Measurements from ENCODE around the gene CDH26.
A peak's percentile ranks its signal among the peaks of the same experiment; 100 is the strongest.

Gene CDH26

GRCh38 chr20:59940129-59940955 is 17.9 kb upstream of the CDH26 start, which contains the start of the genes FAM217B and PPP1R3D:
FAM217B (plus strand) TSS chr20:59940389; CDS start chr20:59943944, 3,555 bp downstream.
PPP1R3D (minus strand) TSS chr20:59940305; CDS start chr20:59939931, 374 bp downstream.
- WGBS (ENCODE audit: insufficient coverage, insufficient read length): no CpG with 5 or more reads among the region's 57 CpGs
- H3K36me3 ChIP-seq (ENCODE audit: control insufficient read depth, insufficient read depth, low read length): peaks cover 7% of the 10 kb centered on the region
- no peaks in the 10 kb centered on the region for H3K4me1 ChIP-seq (ENCODE audit: control insufficient read depth, insufficient read depth, low read length)
- H3K27me3 ChIP-seq (ENCODE audit: control insufficient read depth, insufficient read depth, low read length): peaks cover 4% of the 10 kb centered on the region; the same call in 1 of the 2 replicates
- H3K4me3 ChIP-seq (ENCODE audit: low read length): peak within 1 kb of the TSS; percentile 63
- no peak for DNase-seq (ENCODE audit: low read depth, low spot score)
- no peaks in the 10 kb centered on the region for H3K9me3 ChIP-seq (ENCODE audit: control insufficient read depth, insufficient read depth, low read length)
- H3K27ac ChIP-seq (ENCODE audit: low read length): no peak within 1 kb of the TSS

GRCh38 chr20:59940956-59941294 is 17.3 kb upstream of the CDH26 start:
- Histone ChIP-seq H3K27me3 (ENCODE audit: control insufficient read depth, insufficient read depth, low read length) (peaks cover 4% of the 10 kb centered on the region; the same call in 1 of the 2 replicates), H3K27ac (ENCODE audit: low read length) (no peak overlapping the region), H3K36me3 (ENCODE audit: control insufficient read depth, insufficient read depth, low read length) (peaks cover 7% of the 10 kb centered on the region), H3K9me3 (ENCODE audit: control insufficient read depth, insufficient read depth, low read length) (no peaks in the 10 kb centered on the region), H3K4me3 (ENCODE audit: low read length) (peak overlapping the region; percentile 63; the same call in 1 of the 2 replicates), H3K4me1 (ENCODE audit: control insufficient read depth, insufficient read depth, low read length) (no peaks in the 10 kb centered on the region)
- no peak for DNase-seq (ENCODE audit: low read depth, low spot score)
- no CpG with 5 or more reads among the region's 4 CpGs for WGBS (ENCODE audit: insufficient coverage, insufficient read length)

- no CpG with 5 or more reads among the region's 2 CpGs for WGBS (ENCODE audit: insufficient coverage, insufficient read length)
- Histone ChIP-seq H3K4me1 (ENCODE audit: control insufficient read depth, insufficient read depth, low read length) (no peaks in the 10 kb centered on the region), H3K36me3 (ENCODE audit: control insufficient read depth, insufficient read depth, low read length) (peaks cover 7% of the 10 kb centered on the region), H3K27ac (ENCODE audit: low read length) (no peak overlapping the region), H3K4me3 (ENCODE audit: low read length) (no peak overlapping the region), H3K9me3 (ENCODE audit: control insufficient read depth, insufficient read depth, low read length) (no peaks in the 10 kb centered on the region), H3K27me3 (ENCODE audit: control insufficient read depth, insufficient read depth, low read length) (peaks cover 4% of the 10 kb centered on the region; the same call in 1 of the 2 replicates)
- DNase-seq (ENCODE audit: low read depth, low spot score): no peak
Observed at GRCh38 chr20:59942245-59942644, 16.0 kb upstream of the CDH26 start.

GRCh38 chr20:59944726-59945125 is 13.5 kb upstream of the CDH26 start:
- no CpG with 5 or more reads among the region's 7 CpGs for WGBS (ENCODE audit: insufficient coverage, insufficient read length)
- no peak for DNase-seq (ENCODE audit: low read depth, low spot score)
- no peak overlapping the region for H3K4me3 ChIP-seq (ENCODE audit: low read length)

GRCh38 chr20:59945175-59945574 is 13.0 kb upstream of the CDH26 start:
- WGBS (ENCODE audit: insufficient coverage, insufficient read length): no CpG with 5 or more reads among the region's 3 CpGs
- H3K4me3 ChIP-seq (ENCODE audit: low read length): no peak overlapping the region
- no peak for DNase-seq (ENCODE audit: low read depth, low spot score)
- H3K27me3 ChIP-seq (ENCODE audit: control insufficient read depth, insufficient read depth, low read length): no peaks in the 10 kb centered on the region
- H3K36me3 ChIP-seq (ENCODE audit: control insufficient read depth, insufficient read depth, low read length): peaks cover 7% of the 10 kb centered on the region
- no peak overlapping the region for H3K27ac ChIP-seq (ENCODE audit: low read length)
- no peaks in the 10 kb centered on the region for H3K4me1 ChIP-seq (ENCODE audit: control insufficient read depth, insufficient read depth, low read length)
- no peaks in the 10 kb centered on the region for H3K9me3 ChIP-seq (ENCODE audit: control insufficient read depth, insufficient read depth, low read length)

More at GRCh38 chr20:59944726-59945125, 13.5 kb upstream of the CDH26 start:
- no peaks in the 10 kb centered on the region for H3K4me1 ChIP-seq (ENCODE audit: control insufficient read depth, insufficient read depth, low read length)
- H3K27ac ChIP-seq (ENCODE audit: low read length): no peak overlapping the region
- H3K9me3 ChIP-seq (ENCODE audit: control insufficient read depth, insufficient read depth, low read length): no peaks in the 10 kb centered on the region
- H3K36me3 ChIP-seq (ENCODE audit: control insufficient read depth, insufficient read depth, low read length): peaks cover 7% of the 10 kb centered on the region
- no peaks in the 10 kb centered on the region for H3K27me3 ChIP-seq (ENCODE audit: control insufficient read depth, insufficient read depth, low read length)

GRCh38 chr20:59945731-59946130 is 12.5 kb upstream of the CDH26 start:
- Histone ChIP-seq H3K27ac (ENCODE audit: low read length) (no peak overlapping the region), H3K4me1 (ENCODE audit: control insufficient read depth, insufficient read depth, low read length) (no peaks in the 10 kb centered on the region), H3K36me3 (ENCODE audit: control insufficient read depth, insufficient read depth, low read length) (peaks cover 7% of the 10 kb centered on the region), H3K9me3 (ENCODE audit: control insufficient read depth, insufficient read depth, low read length) (no peaks in the 10 kb centered on the region), H3K27me3 (ENCODE audit: control insufficient read depth, insufficient read depth, low read length) (no peaks in the 10 kb centered on the region), H3K4me3 (ENCODE audit: low read length) (no peak overlapping the region)
- no CpG with 5 or more reads among the region's 2 CpGs for WGBS (ENCODE audit: insufficient coverage, insufficient read length)
- no peak for DNase-seq (ENCODE audit: low read depth, low spot score)

GRCh38 chr20:59947376-59947775 is 10.8 kb upstream of the CDH26 start:
- no CpG with 5 or more reads among the region's 8 CpGs for WGBS (ENCODE audit: insufficient coverage, insufficient read length)
- Histone ChIP-seq H3K36me3 (ENCODE audit: control insufficient read depth, insufficient read depth, low read length) (peaks cover 7% of the 10 kb centered on the region), H3K27me3 (ENCODE audit: control insufficient read depth, insufficient read depth, low read length) (no peaks in the 10 kb centered on the region), H3K4me3 (ENCODE audit: low read length) (no peak overlapping the region), H3K9me3 (ENCODE audit: control insufficient read depth, insufficient read depth, low read length) (no peaks in the 10 kb centered on the region), H3K4me1 (ENCODE audit: control insufficient read depth, insufficient read depth, low read length) (no peaks in the 10 kb centered on the region), H3K27ac (ENCODE audit: low read length) (no peak overlapping the region)
- no peak for DNase-seq (ENCODE audit: low read depth, low spot score)

- WGBS (ENCODE audit: insufficient coverage, insufficient read length): no CpG with 5 or more reads among the region's 1 CpG
- no peaks in the 10 kb centered on the region for H3K4me1 ChIP-seq (ENCODE audit: control insufficient read depth, insufficient read depth, low read length)
- H3K9me3 ChIP-seq (ENCODE audit: control insufficient read depth, insufficient read depth, low read length): no peaks in the 10 kb centered on the region
- H3K27ac ChIP-seq (ENCODE audit: low read length): no peak overlapping the region
- H3K36me3 ChIP-seq (ENCODE audit: control insufficient read depth, insufficient read depth, low read length): peaks cover 7% of the 10 kb centered on the region
- H3K27me3 ChIP-seq (ENCODE audit: control insufficient read depth, insufficient read depth, low read length): no peaks in the 10 kb centered on the region
- H3K4me3 ChIP-seq (ENCODE audit: low read length): no peak overlapping the region
- DNase-seq (ENCODE audit: low read depth, low spot score): no peak
Observed at GRCh38 chr20:59948212-59948611, 10.0 kb upstream of the CDH26 start.

- Histone ChIP-seq H3K27me3 (ENCODE audit: control insufficient read depth, insufficient read depth, low read length) (no peaks in the 10 kb centered on the region), H3K9me3 (ENCODE audit: control insufficient read depth, insufficient read depth, low read length) (no peaks in the 10 kb centered on the region), H3K36me3 (ENCODE audit: control insufficient read depth, insufficient read depth, low read length) (peaks cover 7% of the 10 kb centered on the region), H3K4me3 (ENCODE audit: low read length) (no peak overlapping the region), H3K27ac (ENCODE audit: low read length) (no peak overlapping the region), H3K4me1 (ENCODE audit: control insufficient read depth, insufficient read depth, low read length) (no peaks in the 10 kb centered on the region)
- no peak for DNase-seq (ENCODE audit: low read depth, low spot score)
- no CpG with 5 or more reads among the region's 7 CpGs for WGBS (ENCODE audit: insufficient coverage, insufficient read length)
Observed at GRCh38 chr20:59948828-59949720, 9.1 kb upstream of the CDH26 start.

GRCh38 chr20:59949911-59950310 is 8.3 kb upstream of the CDH26 start:
- Histone ChIP-seq H3K4me1 (ENCODE audit: control insufficient read depth, insufficient read depth, low read length) (no peaks in the 10 kb centered on the region), H3K36me3 (ENCODE audit: control insufficient read depth, insufficient read depth, low read length) (no peaks in the 10 kb centered on the region), H3K4me3 (ENCODE audit: low read length) (no peak overlapping the region), H3K27ac (ENCODE audit: low read length) (no peak overlapping the region), H3K27me3 (ENCODE audit: control insufficient read depth, insufficient read depth, low read length) (no peaks in the 10 kb centered on the region), H3K9me3 (ENCODE audit: control insufficient read depth, insufficient read depth, low read length) (no peaks in the 10 kb centered on the region)
- no peak for DNase-seq (ENCODE audit: low read depth, low spot score)
- no CpG with 5 or more reads among the region's 6 CpGs for WGBS (ENCODE audit: insufficient coverage, insufficient read length)

All from iPS DF 6.9 (cell line).